Adrenal gland (tissue), 12 donors: ENCODE results near the gene TRIP11. TPM values are rescaled to one million over a fixed set of nuclear protein-coding genes. Genes with fewer than 3 reads are reported as not detected.

Experiments
- DNase-seq, 7 donors: peaks; one replicate each; pipeline ENCODE4 v3.0.0-alpha.2; 2019 to 2020
- H3K27ac ChIP-seq, 5 donors: fragments of 200-600 bp; sonication (generic) in 4 of 5; 1 replicate in 3 of 5; 2 replicates in 2 of 5; pipeline versions ENCODE4 v1.5.1 to v1.8.0; 2016 to 2020; ENCODE audit warnings: mild to moderate bottlenecking in 1 of 5
- H3K27me3 ChIP-seq: fragments of 200-600 bp; 2 replicates; pipeline ENCODE4 v1.8.0; 2021
- H3K36me3 ChIP-seq, 2 donors: fragments of 200-600 bp; replicated peaks in 1 of 2; 1 replicate in 1 of 2; 2 replicates in 1 of 2; pipeline versions ENCODE4 v1.5.1 to v1.8.0; 2018 to 2022
- H3K4me1 ChIP-seq, 2 donors: fragments of 200-600 bp; replicated peaks in 1 of 2; 1 replicate in 1 of 2; 2 replicates in 1 of 2; pipeline versions ENCODE4 v1.5.1 to v1.8.0; 2018 to 2021
- H3K4me3 ChIP-seq, 4 donors: fragments of 200-600 bp; sonication (generic) in 3 of 4; one replicate each; pipeline ENCODE4 v1.5.1; 2016 to 2018
- H3K9me3 ChIP-seq, 3 donors: fragments of 200-600 bp; sonication (generic) in 1 of 3; replicated peaks in 1 of 3; 1 replicate in 2 of 3; 2 replicates in 1 of 3; pipeline versions ENCODE4 v1.5.1 to v1.8.0; 2016 to 2021
- CTCF ChIP-seq, 6 experiments: fragments of 450-650 bp in 4 of 6; fragments of 200-600 bp in 2 of 6; sonication (generic) in 1 of 6; IDR thresholded peaks; 1 replicate in 5 of 6; 2 replicates in 1 of 6; pipeline versions ENCODE4 v1.5.1 to v1.8.0; 2016 to 2021; ENCODE audit warnings: antibody characterized with exemption in 6 of 6, mild to moderate bottlenecking in 2 of 6, moderate library complexity in 1 of 6
- POLR2A ChIP-seq, 2 donors: fragments of 450-650 bp; IDR thresholded peaks; one replicate each; pipeline ENCODE4 v1.6.1; 2017; ENCODE audit warnings: antibody characterized with exemption in 2 of 2, mild to moderate bottlenecking in 2 of 2, moderate library complexity in 1 of 2
- WGBS, 4 donors: extraction: QIAGEN DNeasy Blood & Tissue Kit in 2 of 4; methylation state at CpG; one replicate each; pipeline versions ENCODE4 v1.1.5 to v1.1.7; 2013 to 2017; 5-methylcytosine and 5-hydroxymethylcytosine counted together
- intact Hi-C, 2 donors: fragments of 100-400 bp; cut with DNase I; formaldehyde crosslinking; loops; one replicate each; pipeline versions ENCODE4 v1.14.1 to v1.15.0; 2022 to 2023
- polyA plus RNA-seq, 3 donors: library from polyadenylated mRNA; stranded (reverse); fragments of 200-250 nt in 2 of 3; fragments of 350-450 nt in 1 of 3; fragmentation: Illumina TruSeq in 1 of 3; extraction: RNeasy Lipid Tissue Mini Kit (QIAGEN cat#74804) in 1 of 3; gene quantifications; one replicate each; pipeline ENCODE4 v1.2.3, GENCODE V29; 2013 to 2014
- total RNA-seq, 9 donors: library from RNA; depleted of rRNA in 4 of 9; stranded (reverse); fragments of >200 nt in 4 of 9; fragments of 120-200 nt in 1 of 9; fragmentation: NEBNext Ultra II Directional in 1 of 9; extraction: Animal tissue kit (Norgen Biotek cat#: 25700) in 1 of 9; gene quantifications; one replicate each; pipeline versions ENCODE4 v1.1.0 to v1.2.4, GENCODE V29; 2013 to 2023
- donor health status: healthy with polysubstance abuse.
- donor health status: Bipolar disorder and iron deficiency.
- donor health status: DM: yes; HTN: yes; CAD: no.
- donor health status: DM: no; HTN: no; CAD: no.
- donor health status: DM: no; HTN: no; CAD: no.
- donor health status: DM: yes; HTN: yes; CAD: no.

Gene TRIP11
- total and polyA plus RNA-seq, 12 donors = 3.6 to 67.4 (median 34.7) TPM

GRCh38 chr14:91942946-91943345 is 96.9 kb downstream of the TRIP11 start:
- Histone ChIP-seq H3K9me3 (no peaks in the 10 kb centered on the region), H3K36me3 (no peaks in the 10 kb centered on the region), H3K27me3 (no peaks in the 10 kb centered on the region), H3K4me1 (peaks cover 0 to 7% of the 10 kb centered on the region in 2 donors), H3K27ac (no peak overlapping the region), H3K4me3 (no peak overlapping the region)
- TF ChIP-seq POLR2A (IDR thresholded peaks at IDR 0.05) (no peak), CTCF (IDR thresholded peaks at IDR 0.05) (no peak)
- intact Hi-C loops = no loop called here
- WGBS, 4 donors = 79 to 91% (median 87%) methylated on average over 8 to 9 of the region's 9 CpGs
- DNase-seq = no peak

DNA sequence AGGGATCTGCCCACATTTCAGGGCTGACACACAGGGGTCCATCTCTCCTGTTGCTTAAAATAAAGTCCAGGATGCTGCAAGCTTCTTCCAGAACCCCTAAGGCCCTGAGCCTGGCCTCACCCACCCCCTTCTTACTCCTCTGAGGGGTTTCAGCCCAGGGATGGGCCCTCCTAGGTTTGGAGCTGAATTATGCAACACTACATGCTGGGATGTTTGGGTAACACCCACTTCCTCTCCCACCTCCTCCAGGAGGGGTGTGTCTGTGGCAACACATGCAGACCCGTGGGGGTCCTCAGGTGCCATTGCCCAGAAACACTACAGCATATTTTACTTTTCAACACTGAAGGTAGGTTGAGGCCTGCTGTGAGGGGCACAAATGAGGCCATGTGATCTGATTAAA is 97.7 kb downstream of the TRIP11 start:
- H3K27ac ChIP-seq = no peak overlapping the region
- no peaks in the 10 kb centered on the region for H3K9me3 ChIP-seq
- TF ChIP-seq POLR2A (IDR thresholded peaks at IDR 0.05) (no peak), CTCF (IDR thresholded peaks at IDR 0.05) (no peak)
- no peaks in the 10 kb centered on the region for H3K27me3 ChIP-seq
- no peaks in the 10 kb centered on the region for H3K36me3 ChIP-seq
- H3K4me1 ChIP-seq = peaks cover 0 to 3% of the 10 kb centered on the region in 2 donors
- no peak overlapping the region for H3K4me3 ChIP-seq
- 33 to 50% (median 41%) methylated on average over 1 of the region's 1 CpG for WGBS, 4 donors
- DNase-seq = no peak
- intact Hi-C loops = no loop called here

DNA sequence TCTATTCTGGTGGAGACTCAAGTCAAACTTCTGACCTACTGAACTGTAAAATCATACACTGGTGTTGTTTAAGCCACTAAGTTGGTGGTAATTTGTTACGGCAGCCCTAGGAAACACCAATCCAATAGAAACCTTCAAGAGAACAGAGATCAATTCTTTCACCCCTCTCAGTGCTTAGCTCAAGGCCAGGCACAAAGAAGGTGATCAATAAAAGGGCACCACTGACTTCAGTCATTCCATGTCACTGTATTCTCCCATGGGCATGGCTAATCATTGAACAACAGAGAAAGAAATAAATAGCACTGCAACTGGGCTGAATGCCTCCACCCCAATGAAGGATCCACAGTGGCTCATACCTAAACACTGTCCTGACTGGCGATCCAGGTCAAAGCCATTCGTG is 99.7 kb downstream of the TRIP11 start:
- Histone ChIP-seq H3K36me3 (no peaks in the 10 kb centered on the region), H3K9me3 (no peaks in the 10 kb centered on the region), H3K27me3 (no peaks in the 10 kb centered on the region), H3K27ac (no peak overlapping the region), H3K4me1 (no peaks in the 10 kb centered on the region), H3K4me3 (no peak overlapping the region)
- no peak for TF ChIP-seq CTCF (IDR thresholded peaks at IDR 0.05)
- TF ChIP-seq POLR2A (IDR thresholded peaks at IDR 0.05) = no peak
- intact Hi-C loops = no loop called here
- no peak for DNase-seq
- WGBS, 4 donors = 81 to 86% (median 82%) methylated on average over 3 of the region's 3 CpGs

GRCh38 chr14:91935586-91935985 is 104.3 kb downstream of the TRIP11 start:
- no peak for DNase-seq
- WGBS, 4 donors = 81 to 88% (median 83%) methylated on average over 6 of the region's 6 CpGs

More at GRCh38 chr14:91935586-91935985, 104.3 kb downstream of the TRIP11 start:
- Histone ChIP-seq H3K9me3 (no peaks in the 10 kb centered on the region), H3K4me3 (no peak overlapping the region), H3K27ac (peak overlapping the region in 1 of 5 donors; percentile 2), H3K27me3 (no peaks in the 10 kb centered on the region), H3K4me1 (no peaks in the 10 kb centered on the region), H3K36me3 (no peaks in the 10 kb centered on the region)
- intact Hi-C loops = no loop called here
- TF ChIP-seq POLR2A (IDR thresholded peaks at IDR 0.05) = no peak
- TF ChIP-seq CTCF (IDR thresholded peaks at IDR 0.05) = no peak
